ENCODE data around the gene IGFBPL1. TPM values are rescaled to one million over a fixed set of nuclear protein-coding genes. Genes with fewer than 3 reads are reported as not detected.
"Not testable (repeated sequence)": the region's sequence is repeated elsewhere in the genome, so short reads cannot be mapped to it uniquely, and the experiment has no call there.

IGFBPL1 gene
- total RNA-seq, 1 experiment from 2014 or later: 1.6 TPM

DNA sequence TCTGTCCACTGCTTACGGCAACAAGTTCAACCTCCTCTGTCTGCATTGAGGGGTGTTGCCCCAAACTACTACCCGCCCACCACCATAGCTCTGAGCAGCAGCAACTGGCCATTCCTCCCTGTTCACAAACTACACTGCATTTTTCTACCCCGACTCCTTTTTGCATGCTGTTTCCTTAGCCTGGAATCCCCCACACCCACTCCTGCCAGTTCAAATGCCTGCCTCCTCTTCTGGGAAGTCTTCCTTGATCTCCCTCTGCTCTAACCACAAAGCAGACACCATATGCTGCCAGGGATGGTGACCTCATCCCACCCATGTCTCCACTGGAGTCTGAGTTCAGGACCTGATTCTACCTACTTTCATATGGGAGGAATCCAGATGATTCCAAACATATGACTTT, 18.5 kb downstream of the IGFBPL1 start:
- Mint-ChIP-seq H3K36me3 (ENCODE audit: insufficient read depth, unreplicated experiment) (no peaks in the 10 kb centered on the region), H3K27me3 (ENCODE audit: insufficient read depth, unreplicated experiment) (peaks cover 11% of the 10 kb centered on the region), H3K4me3 (ENCODE audit: unreplicated experiment) (no peak overlapping the region), H3K27ac (ENCODE audit: unreplicated experiment) (no peak overlapping the region), H3K4me1 (ENCODE audit: low read depth, unreplicated experiment) (no peaks in the 10 kb centered on the region), H3K9me3 (ENCODE audit: unreplicated experiment) (no peaks in the 10 kb centered on the region)
- Histone ChIP-seq H3K4me1 (no peaks in the 10 kb centered on the region), H3K4me3 (ENCODE audit: low read depth, low read length) (no peak overlapping the region), H3K36me3 (ENCODE audit: control insufficient read depth, insufficient read depth, low read length) (no peaks in the 10 kb centered on the region), H3K9me3 (no peaks in the 10 kb centered on the region), H3K27me3 (replicated peaks; ENCODE audit: control insufficient read depth, insufficient read depth, low read length) (no peaks in the 10 kb centered on the region; the same call in 1 of the 2 replicates)
- ChIA-PET POLR2A (no interaction called here), CTCF (no interaction called here)
- no TSS peak for BruUV-seq (replicated peaks)
- no peak for TF ChIP-seq CTCF (IDR thresholded peaks at IDR 0.05; ENCODE audit: insufficient read depth in 1 of 2, low read depth in 1 of 2, low read length in 1 of 2, severe bottlenecking in 1 of 2, unreplicated experiment in 1 of 2)
- intact Hi-C loops (cut with micrococcal nuclease; ENCODE audit: unreplicated experiment): no loop called here
- no peak for DNase-seq

GRCh38 chr9:38404314-38404713, 19.9 kb downstream of the IGFBPL1 start:
- Mint-ChIP-seq H3K36me3 (ENCODE audit: insufficient read depth, unreplicated experiment) (peaks cover 9% of the 10 kb centered on the region), H3K9me3 (ENCODE audit: unreplicated experiment) (no peaks in the 10 kb centered on the region), H3K27ac (ENCODE audit: unreplicated experiment) (no peak overlapping the region), H3K4me1 (ENCODE audit: low read depth, unreplicated experiment) (no peaks in the 10 kb centered on the region), H3K27me3 (ENCODE audit: insufficient read depth, unreplicated experiment) (peaks cover 13% of the 10 kb centered on the region), H3K4me3 (ENCODE audit: unreplicated experiment) (no peak overlapping the region)
- Histone ChIP-seq H3K9me3 (no peaks in the 10 kb centered on the region), H3K4me3 (ENCODE audit: low read depth, low read length) (no peak overlapping the region), H3K27me3 (replicated peaks; ENCODE audit: control insufficient read depth, insufficient read depth, low read length) (no peaks in the 10 kb centered on the region; the same call in 1 of the 2 replicates), H3K4me1 (no peaks in the 10 kb centered on the region), H3K36me3 (ENCODE audit: control insufficient read depth, insufficient read depth, low read length) (no peaks in the 10 kb centered on the region)
- intact Hi-C loops (cut with micrococcal nuclease; ENCODE audit: unreplicated experiment): loop anchor here (5.0 kb wide), 1 partner anchor 312 kb away; no protein-coding TSS in a partner anchor
- no peak for TF ChIP-seq CTCF (IDR thresholded peaks at IDR 0.05; ENCODE audit: insufficient read depth in 1 of 2, low read depth in 1 of 2, low read length in 1 of 2, severe bottlenecking in 1 of 2, unreplicated experiment in 1 of 2)
- BruUV-seq (replicated peaks): no TSS peak
- ChIA-PET CTCF (interaction anchor here (0.9 kb wide), 1 partner anchor 13 kb away, joined by 3 read pairs; no protein-coding TSS in a partner anchor), POLR2A (interaction anchor here (0.5 kb wide), 1 partner anchor 92 kb away, joined by 5 read pairs; no protein-coding TSS in a partner anchor)
- no peak for DNase-seq

- TF ChIP-seq CTCF (IDR thresholded peaks at IDR 0.05; ENCODE audit: insufficient read depth in 1 of 2, low read depth in 1 of 2, low read length in 1 of 2, severe bottlenecking in 1 of 2, unreplicated experiment in 1 of 2): no peak
- intact Hi-C loops (cut with micrococcal nuclease; ENCODE audit: unreplicated experiment): loop anchor here (5.0 kb wide), 1 partner anchor 310 kb away; no protein-coding TSS in a partner anchor
- no peaks in the 10 kb centered on the region for H3K4me1 Mint-ChIP-seq (ENCODE audit: low read depth, unreplicated experiment)
- H3K36me3 ChIP-seq (ENCODE audit: control insufficient read depth, insufficient read depth, low read length): no peaks in the 10 kb centered on the region
- no peak overlapping the region for H3K4me3 Mint-ChIP-seq (ENCODE audit: unreplicated experiment)
- H3K27me3 Mint-ChIP-seq (ENCODE audit: insufficient read depth, unreplicated experiment): peaks cover 13% of the 10 kb centered on the region
- H3K27me3 ChIP-seq (replicated peaks; ENCODE audit: control insufficient read depth, insufficient read depth, low read length): no peaks in the 10 kb centered on the region; the same call in 1 of the 2 replicates
- POLR2A ChIA-PET: no interaction called here
- H3K36me3 Mint-ChIP-seq (ENCODE audit: insufficient read depth, unreplicated experiment): peaks cover 25% of the 10 kb centered on the region
- CTCF ChIA-PET: interaction anchor here (2.7 kb wide), 1 partner anchor 31 kb away, joined by 14 read pairs; no protein-coding TSS in a partner anchor
- no peaks in the 10 kb centered on the region for H3K9me3 Mint-ChIP-seq (ENCODE audit: unreplicated experiment)
- H3K4me1 ChIP-seq: no peaks in the 10 kb centered on the region
- no TSS peak for BruUV-seq (replicated peaks)
- no peak overlapping the region for H3K4me3 ChIP-seq (ENCODE audit: low read depth, low read length)
- no peak overlapping the region for H3K27ac Mint-ChIP-seq (ENCODE audit: unreplicated experiment)
- no peaks in the 10 kb centered on the region for H3K9me3 ChIP-seq
- DNase-seq: no peak
These were observed 22.3 kb downstream of the IGFBPL1 start for GRCh38 chr9:38401994-38402393.

DNA sequence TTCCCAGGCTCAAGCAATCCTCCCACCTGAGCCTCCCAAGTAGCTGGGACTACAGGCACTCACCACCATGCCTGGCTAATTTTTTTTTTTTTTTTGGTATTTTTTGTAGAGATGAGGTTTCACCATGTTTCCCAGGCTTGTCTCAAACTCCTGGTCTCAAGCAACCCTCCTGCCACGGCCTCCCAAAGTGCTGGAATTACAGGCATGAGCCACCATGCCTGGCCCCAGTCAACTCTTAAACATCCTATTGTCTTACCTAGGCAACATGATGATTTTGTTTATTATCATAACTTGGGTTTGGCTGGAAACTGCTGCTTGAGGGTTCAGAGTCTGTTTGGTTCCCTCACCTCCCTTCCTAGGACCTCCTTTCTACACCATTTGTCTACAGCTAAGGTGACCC, 25.1 kb downstream of the IGFBPL1 start:
- H3K4me3 Mint-ChIP-seq (ENCODE audit: unreplicated experiment); POLR2A ChIA-PET; CTCF ChIA-PET; H3K27me3 Mint-ChIP-seq (ENCODE audit: insufficient read depth, unreplicated experiment); H3K9me3 Mint-ChIP-seq (ENCODE audit: unreplicated experiment); H3K4me1 ChIP-seq; H3K4me1 Mint-ChIP-seq (ENCODE audit: low read depth, unreplicated experiment); H3K27ac Mint-ChIP-seq (ENCODE audit: unreplicated experiment); H3K27me3 ChIP-seq (replicated peaks; ENCODE audit: control insufficient read depth, insufficient read depth, low read length); H3K4me3 ChIP-seq (ENCODE audit: low read depth, low read length); DNase-seq; BruUV-seq (replicated peaks); H3K36me3 ChIP-seq (ENCODE audit: control insufficient read depth, insufficient read depth, low read length); H3K9me3 ChIP-seq: not testable (repeated sequence)
- peaks cover 37% of the 10 kb centered on the region for H3K36me3 Mint-ChIP-seq (ENCODE audit: insufficient read depth, unreplicated experiment)
- intact Hi-C loops (cut with micrococcal nuclease; ENCODE audit: unreplicated experiment): loop anchor here (10.0 kb wide), 1 partner anchor 46 kb away; no protein-coding TSS in a partner anchor
